ENCODE data around the gene CMTM6. TPM values are rescaled to one million over a fixed set of nuclear protein-coding genes. Genes with fewer than 3 reads are reported as not detected.

The CMTM6 gene
- total RNA-seq, 1 donor from 2014 or later = 33.7 TPM

Small RNA genes lying within 50 kb of the gene (microRNA-seq; reads per million reads assigned to microRNA genes)
- gene MIR548AY = not detected

Other genes starting within 250 kb of the CMTM6 start
- gene CMTM7, start 111.0 kb downstream of the CMTM6 start, total RNA-seq = 37.4 and 38.0 TPM in 2 replicates
- 58.7 and 59.2 TPM in 2 replicates for gene DYNC1LI1, start 68.0 kb upstream of the CMTM6 start, total RNA-seq
- gene CNOT10, start 182.3 kb upstream of the CMTM6 start, total RNA-seq = 51.7 and 53.6 TPM in 2 replicates